HepG2 (cell line): ENCODE measurements around the gene ARHGAP22.

Source experiments
- ATF7 ChIP-seq, 2 experiments: fragments of 450-650 bp in 1 of 2; sonication (generic) in 1 of 2; formaldehyde crosslinking in 1 of 2; IDR thresholded peaks; 2 replicates each; pipeline versions ENCODE4 v1.4.0 to v1.6.1; 2016 to 2020; ENCODE audit warnings: antibody characterized with exemption in 1 of 2, mild to moderate bottlenecking in 1 of 2, missing genetic modification reagents in 1 of 2
- CAMTA2 ChIP-seq: sonication (generic); formaldehyde crosslinking; IDR thresholded peaks from 2 replicates; pipeline ENCODE4 v1.4.0; 2020; ENCODE audit warnings: mild to moderate bottlenecking, missing genetic modification reagents, borderline replicate concordance
- EP300 ChIP-seq, 3 experiments: sonication (generic) in 1 of 3; formaldehyde crosslinking in 1 of 3; IDR thresholded peaks; 2 replicates each; pipeline versions ENCODE4 v1.5.1 to v1.6.1; 2011 to 2020; ENCODE audit warnings: low read depth in 2 of 3, low read length in 2 of 3, borderline replicate concordance in 1 of 3, improper control_type of control experiment in 1 of 3, mild to moderate bottlenecking in 1 of 3, missing genetic modification reagents in 1 of 3, moderate library complexity in 1 of 3
- FOXK2 ChIP-seq: fragments of 450-650 bp; IDR thresholded peaks from 2 replicates; pipeline ENCODE4 v1.6.1; 2016
- ZNF224 ChIP-seq: sonication (generic); formaldehyde crosslinking; IDR thresholded peaks from 2 replicates; pipeline ENCODE4 v1.5.0; 2020; ENCODE audit warnings: mild to moderate bottlenecking, missing genetic modification reagents
- TF ChIP-seq, protein P1 (sequence below), 2 experiments: IDR thresholded peaks; 2 replicates each; pipeline ENCODE4 v1.6.1; 2011 to 2012; ENCODE audit warnings: low read length in 2 of 2, borderline replicate concordance in 1 of 2, low read depth in 1 of 2, mild to moderate bottlenecking in 1 of 2, moderate library complexity in 1 of 2

DNA sequence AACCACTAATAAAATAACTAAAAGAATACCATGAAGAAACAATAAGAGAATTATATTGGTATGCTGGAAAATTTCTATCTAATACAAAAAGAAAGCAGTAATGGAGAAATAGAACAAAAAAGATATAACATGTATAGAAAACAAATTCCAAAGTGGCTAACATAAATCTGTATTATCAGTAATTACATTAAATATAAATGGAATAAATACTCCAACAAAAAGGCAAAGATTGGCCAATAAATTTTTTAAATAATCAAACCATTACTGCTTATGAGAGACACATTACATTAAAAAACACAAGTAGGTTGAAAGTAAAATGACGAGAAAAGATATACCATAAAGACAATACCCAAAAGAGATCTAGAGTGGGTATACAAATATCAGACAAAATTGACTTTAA, 90.0 kb downstream of the ARHGAP22 start:
- TF ChIP-seq FOXK2 (no peak), EP300 (IDR thresholded peaks at IDR 0.05; ENCODE audit: low read depth in 2 of 2, low read length in 2 of 2) (no peak), EP300 (CRISPR knock-in tag; IDR thresholded peaks at IDR 0.05; ENCODE audit: borderline replicate concordance) (no peak), CAMTA2 (no peak), ZNF224 (no peak), ATF7 (IDR thresholded peaks at IDR 0.05) (no peak), ATF7 (CRISPR knock-in tag; IDR thresholded peaks at IDR 0.05) (no peak)
- TF ChIP-seq, protein P1, sequence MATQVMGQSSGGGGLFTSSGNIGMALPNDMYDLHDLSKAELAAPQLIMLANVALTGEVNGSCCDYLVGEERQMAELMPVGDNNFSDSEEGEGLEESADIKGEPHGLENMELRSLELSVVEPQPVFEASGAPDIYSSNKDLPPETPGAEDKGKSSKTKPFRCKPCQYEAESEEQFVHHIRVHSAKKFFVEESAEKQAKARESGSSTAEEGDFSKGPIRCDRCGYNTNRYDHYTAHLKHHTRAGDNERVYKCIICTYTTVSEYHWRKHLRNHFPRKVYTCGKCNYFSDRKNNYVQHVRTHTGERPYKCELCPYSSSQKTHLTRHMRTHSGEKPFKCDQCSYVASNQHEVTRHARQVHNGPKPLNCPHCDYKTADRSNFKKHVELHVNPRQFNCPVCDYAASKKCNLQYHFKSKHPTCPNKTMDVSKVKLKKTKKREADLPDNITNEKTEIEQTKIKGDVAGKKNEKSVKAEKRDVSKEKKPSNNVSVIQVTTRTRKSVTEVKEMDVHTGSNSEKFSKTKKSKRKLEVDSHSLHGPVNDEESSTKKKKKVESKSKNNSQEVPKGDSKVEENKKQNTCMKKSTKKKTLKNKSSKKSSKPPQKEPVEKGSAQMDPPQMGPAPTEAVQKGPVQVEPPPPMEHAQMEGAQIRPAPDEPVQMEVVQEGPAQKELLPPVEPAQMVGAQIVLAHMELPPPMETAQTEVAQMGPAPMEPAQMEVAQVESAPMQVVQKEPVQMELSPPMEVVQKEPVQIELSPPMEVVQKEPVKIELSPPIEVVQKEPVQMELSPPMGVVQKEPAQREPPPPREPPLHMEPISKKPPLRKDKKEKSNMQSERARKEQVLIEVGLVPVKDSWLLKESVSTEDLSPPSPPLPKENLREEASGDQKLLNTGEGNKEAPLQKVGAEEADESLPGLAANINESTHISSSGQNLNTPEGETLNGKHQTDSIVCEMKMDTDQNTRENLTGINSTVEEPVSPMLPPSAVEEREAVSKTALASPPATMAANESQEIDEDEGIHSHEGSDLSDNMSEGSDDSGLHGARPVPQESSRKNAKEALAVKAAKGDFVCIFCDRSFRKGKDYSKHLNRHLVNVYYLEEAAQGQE (IDR thresholded peaks at IDR 0.05; ENCODE audit: borderline replicate concordance in 1 of 2, low read depth in 1 of 2, low read length in 2 of 2), result no peak
